Breast epithelium (tissue), 4 donors: Measurements from ENCODE around the gene CCDC201. TPM values are rescaled to one million over a fixed set of nuclear protein-coding genes. Genes with fewer than 3 reads are reported as not detected.
A peak's percentile ranks its signal among the peaks of the same experiment; 100 is the strongest.

Experiments
- DNase-seq, 2 donors: peaks; one replicate each; pipeline ENCODE4 v3.0.0-alpha.2; 2019; ENCODE audit warnings: low spot score in 2 of 2
- H3K27ac ChIP-seq, 2 donors: fragments of 200-600 bp; sonication (generic) in 1 of 2; one replicate each; pipeline ENCODE4 v1.5.1; 2016 to 2019; ENCODE audit warnings: mild to moderate bottlenecking in 1 of 2
- H3K27me3 ChIP-seq, 2 donors: fragments of 200-600 bp; sonication (generic) in 1 of 2; one replicate each; pipeline versions ENCODE4 v1.5.1 to v1.6.0; 2017 to 2019; ENCODE audit warnings: control low read depth in 1 of 2, mild to moderate bottlenecking in 1 of 2
- H3K36me3 ChIP-seq: fragments of 200-600 bp; one replicate; pipeline ENCODE4 v1.5.1; 2019
- H3K4me1 ChIP-seq, 2 donors: fragments of 200-600 bp; sonication (generic); one replicate each; pipeline ENCODE4 v1.5.1; 2016 to 2019; ENCODE audit warnings: control low read depth in 1 of 2
- H3K4me3 ChIP-seq, 3 donors: fragments of 200-600 bp; sonication (generic); 1 replicate in 2 of 3; 2 replicates in 1 of 3; pipeline ENCODE4 v1.5.1; 2016 to 2019; ENCODE audit warnings: mild to moderate bottlenecking in 3 of 3, moderate library complexity in 2 of 3
- H3K9me3 ChIP-seq, 2 donors: fragments of 200-600 bp; sonication (generic) in 1 of 2; one replicate each; pipeline ENCODE4 v1.5.1; 2016 to 2019; ENCODE audit warnings: control low read depth in 1 of 2
- CTCF ChIP-seq, 3 donors: fragments of 450-650 bp; IDR thresholded peaks; one replicate each; pipeline ENCODE4 v1.5.1; 2016 to 2017; ENCODE audit warnings: antibody characterized with exemption in 3 of 3, mild to moderate bottlenecking in 3 of 3, moderate library complexity in 3 of 3
- POLR2A ChIP-seq: fragments of 450-650 bp; IDR thresholded peaks from one replicate; pipeline ENCODE4 v1.6.1; 2016; ENCODE audit warnings: antibody characterized with exemption, mild to moderate bottlenecking, moderate library complexity
- POLR2AphosphoS5 ChIP-seq, 3 donors: sonication (generic); formaldehyde crosslinking; IDR thresholded peaks; one replicate each; pipeline ENCODE4 v1.6.1; 2017; ENCODE audit warnings: antibody characterized with exemption in 3 of 3
- intact Hi-C: fragments of 100-400 bp; cut with DNase I; formaldehyde crosslinking; loops from one replicate; pipeline ENCODE4 v1.15.1; 2023; ENCODE audit warnings: low total_unique reads
- total RNA-seq, 3 donors: library from RNA; depleted of rRNA; stranded (reverse); fragments of >200 nt; gene quantifications; one replicate each; pipeline ENCODE4 v1.1.0, GENCODE V29; 2016

CCDC201 gene
- total RNA-seq, 3 donors from 2014 or later: not detected

- intact Hi-C loops: loop anchor here (5.0 kb wide), 1 partner anchor 1262 kb away; no protein-coding TSS in a partner anchor
These were observed 47.1 kb upstream of the CCDC201 start for GRCh38 chr7:45919993-45920459.

GRCh38 chr7:45919231-45919784, 46.4 kb upstream of the CCDC201 start:
- no peaks in the 10 kb centered on the region for H3K27me3 ChIP-seq
- no peak overlapping the region for H3K27ac ChIP-seq
- TF ChIP-seq CTCF (IDR thresholded peaks at IDR 0.05): no peak
- TF ChIP-seq POLR2A: no peak
- TF ChIP-seq POLR2AphosphoS5 (IDR thresholded peaks at IDR 0.05): no peak
- no peaks in the 10 kb centered on the region for H3K36me3 ChIP-seq
- peak overlapping the region; percentile 61 to 72 (median 62) for H3K4me3 ChIP-seq
- H3K4me1 ChIP-seq: peaks cover 0 to 7% of the 10 kb centered on the region in 2 donors
- intact Hi-C loops: no loop called here
- no peaks in the 10 kb centered on the region for H3K9me3 ChIP-seq
- DNase-seq: no peak

More at GRCh38 chr7:45919993-45920459, 47.1 kb upstream of the CCDC201 start:
- H3K27me3 ChIP-seq: no peaks in the 10 kb centered on the region
- no peak overlapping the region for H3K27ac ChIP-seq
- no peaks in the 10 kb centered on the region for H3K36me3 ChIP-seq
- H3K4me3 ChIP-seq: peak overlapping the region; percentile 61 to 72 (median 62)
- H3K4me1 ChIP-seq: peaks cover 0 to 7% of the 10 kb centered on the region in 2 donors
- DNase-seq: no peak
- no peaks in the 10 kb centered on the region for H3K9me3 ChIP-seq
- no peak for TF ChIP-seq POLR2A
- no peak for TF ChIP-seq POLR2AphosphoS5 (IDR thresholded peaks at IDR 0.05)
- no peak for TF ChIP-seq CTCF (IDR thresholded peaks at IDR 0.05)

GRCh38 chr7:45918556-45918955, 45.7 kb upstream of the CCDC201 start:
- H3K9me3 ChIP-seq: no peaks in the 10 kb centered on the region
- no peaks in the 10 kb centered on the region for H3K36me3 ChIP-seq
- intact Hi-C loops: no loop called here
- TF ChIP-seq POLR2A (no peak), POLR2AphosphoS5 (IDR thresholded peaks at IDR 0.05) (no peak), CTCF (IDR thresholded peaks at IDR 0.05) (no peak)
- no peaks in the 10 kb centered on the region for H3K27me3 ChIP-seq
- no peak overlapping the region for H3K27ac ChIP-seq
- peak overlapping the region; percentile 0 to 62 (median 17) for H3K4me3 ChIP-seq
- DNase-seq: no peak
- peaks cover 0 to 7% of the 10 kb centered on the region in 2 donors for H3K4me1 ChIP-seq

GRCh38 chr7:45917658-45918057, 44.8 kb upstream of the CCDC201 start:
- Histone ChIP-seq H3K9me3 (no peaks in the 10 kb centered on the region), H3K4me1 (peaks cover 0 to 7% of the 10 kb centered on the region in 2 donors), H3K27ac (no peak overlapping the region), H3K4me3 (peak overlapping the region; percentile 17 to 62 (median 37)), H3K27me3 (no peaks in the 10 kb centered on the region), H3K36me3 (no peaks in the 10 kb centered on the region)
- no peak for TF ChIP-seq POLR2AphosphoS5 (IDR thresholded peaks at IDR 0.05)
- peak; percentile 78 to 90 (median 86) for TF ChIP-seq CTCF (IDR thresholded peaks at IDR 0.05)
- TF ChIP-seq POLR2A: no peak
- peak; percentile 46 to 81 for DNase-seq
- intact Hi-C loops: no loop called here

GRCh38 chr7:45917064-45917463, 44.2 kb upstream of the CCDC201 start:
- intact Hi-C loops: no loop called here
- H3K27ac ChIP-seq: no peak overlapping the region
- H3K36me3 ChIP-seq: no peaks in the 10 kb centered on the region
- DNase-seq: no peak
- H3K9me3 ChIP-seq: no peaks in the 10 kb centered on the region
- peaks cover 0 to 7% of the 10 kb centered on the region in 2 donors for H3K4me1 ChIP-seq
- no peak overlapping the region for H3K4me3 ChIP-seq
- no peaks in the 10 kb centered on the region for H3K27me3 ChIP-seq
- no peak for TF ChIP-seq POLR2AphosphoS5 (IDR thresholded peaks at IDR 0.05)
- TF ChIP-seq CTCF (IDR thresholded peaks at IDR 0.05): no peak
- no peak for TF ChIP-seq POLR2A
